OCI-LY1 (cell line): ENCODE data around the gene PRXL2B.

ENCODE experiments used
- H2AFZ ChIP-seq: fragments of 200-600 bp; sonication (generic), shearing (Covaris generic); 2 replicates; pipeline ENCODE4 v1.6.0; 2014; ENCODE audit warnings: antibody characterized with exemption, mild to moderate bottlenecking, low read length
- H3F3A ChIP-seq: fragments of 200-600 bp; sonication (generic), shearing (Covaris generic); 2 replicates; pipeline ENCODE4 v1.6.0; 2014; ENCODE audit warnings: mild to moderate bottlenecking, antibody characterized with exemption, low read length, moderate library complexity; ENCODE audit not compliant: insufficient read depth
- H3K27ac ChIP-seq: fragments of 200-600 bp; sonication (generic); 2 replicates; pipeline ENCODE4 v1.5.1; 2014; ENCODE audit warnings: low read length, mixed run types, mild to moderate bottlenecking, low read depth; ENCODE audit not compliant: poor library complexity, severe bottlenecking
- H3K27me3 ChIP-seq: fragments of 200-600 bp; sonication (generic); 2 replicates; pipeline ENCODE4 v1.6.0; 2014; ENCODE audit warnings: antibody characterized with exemption, mild to moderate bottlenecking, low read length, moderate library complexity; ENCODE audit not compliant: insufficient read depth
- H3K36me3 ChIP-seq: fragments of 200-600 bp; sonication (generic); 2 replicates; pipeline ENCODE4 v1.6.1; 2014; ENCODE audit warnings: mild to moderate bottlenecking, antibody characterized with exemption, low read length, moderate library complexity, mixed read lengths; ENCODE audit not compliant: insufficient read depth
- H3K4me1 ChIP-seq: fragments of 200-600 bp; sonication (generic); 2 replicates; pipeline ENCODE4 v1.5.1; 2014; ENCODE audit warnings: mild to moderate bottlenecking, low read length, moderate library complexity; ENCODE audit not compliant: insufficient read depth, severe bottlenecking
- H3K4me2 ChIP-seq: fragments of 200-600 bp; sonication (generic), shearing (Covaris generic); 2 replicates; pipeline ENCODE4 v1.6.1; 2014; ENCODE audit warnings: low read length
- H3K4me3 ChIP-seq: fragments of 200-600 bp; sonication (generic); 2 replicates; pipeline ENCODE4 v1.5.1; 2014; ENCODE audit warnings: low read length, low read depth, mild to moderate bottlenecking, mixed read lengths; ENCODE audit not compliant: poor library complexity, severe bottlenecking
- H3K79me2 ChIP-seq: fragments of 200-600 bp; shearing (Covaris generic); 2 replicates; pipeline ENCODE4 v1.6.1; 2016; ENCODE audit warnings: mixed run types, low read length, mixed read lengths; ENCODE audit not compliant: insufficient read depth
- H3K9ac ChIP-seq: fragments of 200-600 bp; sonication (generic), shearing (Covaris generic); 2 replicates; pipeline ENCODE4 v1.6.1; 2014; ENCODE audit warnings: mild to moderate bottlenecking, low read length, mixed read lengths
- H3K9me2 ChIP-seq: fragments of 200-600 bp; sonication (generic), shearing (Covaris generic); 2 replicates; pipeline ENCODE4 v1.6.1; 2014; ENCODE audit warnings: low read depth, mild to moderate bottlenecking, low read length, mixed read lengths
- H3K9me3 ChIP-seq: fragments of 200-600 bp; shearing (Covaris generic); 2 replicates; pipeline ENCODE4 v1.6.1; 2014; ENCODE audit warnings: low read length, mixed read lengths
- H4K20me1 ChIP-seq: fragments of 200-600 bp; sonication (generic), shearing (Covaris generic); 2 replicates; pipeline ENCODE4 v1.6.0; 2016; ENCODE audit warnings: mild to moderate bottlenecking, low read length; ENCODE audit not compliant: insufficient read depth
- CTCF ChIP-seq: fragments of 200-600 bp; sonication (generic), shearing (Covaris generic); IDR thresholded peaks from 2 replicates; pipeline ENCODE4 v1.5.1; 2017; ENCODE audit warnings: mild to moderate bottlenecking, antibody characterized with exemption, low read length, moderate library complexity, mixed read lengths
- EZH2 ChIP-seq: fragments of 200-600 bp; sonication (generic), shearing (Covaris generic); IDR thresholded peaks from 2 replicates; pipeline ENCODE4 v1.8.0; 2017; ENCODE audit warnings: borderline replicate concordance, mixed run types, mild to moderate bottlenecking, antibody characterized with exemption, low read length, moderate library complexity, mixed read lengths

Gene PRXL2B

GRCh38 chr1:2538872-2539271, 47.7 kb upstream of the PRXL2B start:
- Histone ChIP-seq H3K36me3 (no peaks in the 10 kb centered on the region), H3K9me2 (no peaks in the 10 kb centered on the region), H3F3A (no peaks in the 10 kb centered on the region), H3K4me2 (no peak overlapping the region), H3K4me1 (no peaks in the 10 kb centered on the region), H3K27me3 (0 out of 2 replicates have a peak, but pooled peaks cover 15% of the 10 kb centered on the region), H3K27ac (no peak overlapping the region), H4K20me1 (no peaks in the 10 kb centered on the region), H3K4me3 (no peak overlapping the region), H3K79me2 (no peaks in the 10 kb centered on the region), H3K9me3 (no peaks in the 10 kb centered on the region), H3K9ac (no peak overlapping the region), H2AFZ (no peak overlapping the region)
- no peak for TF ChIP-seq CTCF
- no peak for TF ChIP-seq EZH2

- H3K36me3 ChIP-seq: no peaks in the 10 kb centered on the region
- no peak overlapping the region for H3K4me3 ChIP-seq
- no peak overlapping the region for H3K9ac ChIP-seq
- no peak overlapping the region for H3K27ac ChIP-seq
- no peak overlapping the region for H3K4me2 ChIP-seq
- no peak overlapping the region for H2AFZ ChIP-seq
- H3K27me3 ChIP-seq: 0 out of 2 replicates have a peak, but pooled peaks cover 10% of the 10 kb centered on the region
- H4K20me1 ChIP-seq: no peaks in the 10 kb centered on the region
- no peaks in the 10 kb centered on the region for H3K9me2 ChIP-seq
- no peaks in the 10 kb centered on the region for H3K9me3 ChIP-seq
- H3K79me2 ChIP-seq: no peaks in the 10 kb centered on the region
- H3F3A ChIP-seq: no peaks in the 10 kb centered on the region
- H3K4me1 ChIP-seq: no peaks in the 10 kb centered on the region
- TF ChIP-seq CTCF: no peak; the same call in 1 of the 2 replicates
- TF ChIP-seq EZH2: no peak
Observed at GRCh38 chr1:2539312-2539907, 47.2 kb upstream of the PRXL2B start.

- Histone ChIP-seq H4K20me1 (no peaks in the 10 kb centered on the region), H3K9me2 (no peaks in the 10 kb centered on the region), H3K9ac (no peak overlapping the region), H2AFZ (no peak overlapping the region), H3K36me3 (no peaks in the 10 kb centered on the region), H3K9me3 (no peaks in the 10 kb centered on the region), H3F3A (no peaks in the 10 kb centered on the region), H3K27me3 (0 out of 2 replicates have a peak, but pooled peaks cover 7% of the 10 kb centered on the region), H3K79me2 (no peaks in the 10 kb centered on the region), H3K27ac (no peak overlapping the region), H3K4me2 (no peak overlapping the region), H3K4me3 (no peak overlapping the region), H3K4me1 (no peaks in the 10 kb centered on the region)
- TF ChIP-seq EZH2 (no peak), CTCF (no peak)
Observed at GRCh38 chr1:2540816-2541492, 45.6 kb upstream of the PRXL2B start.
